ENCODE data around the gene ZNF823.
"Not testable (repeated sequence)": the region's sequence is repeated elsewhere in the genome, so short reads cannot be mapped to it uniquely, and the experiment has no call there.

Gene ZNF823

GRCh38 chr19:11680689-11681302 is 58.0 kb downstream of the ZNF823 start:
- DNase-seq (ENCODE audit: low spot score), result no peak

DNA sequence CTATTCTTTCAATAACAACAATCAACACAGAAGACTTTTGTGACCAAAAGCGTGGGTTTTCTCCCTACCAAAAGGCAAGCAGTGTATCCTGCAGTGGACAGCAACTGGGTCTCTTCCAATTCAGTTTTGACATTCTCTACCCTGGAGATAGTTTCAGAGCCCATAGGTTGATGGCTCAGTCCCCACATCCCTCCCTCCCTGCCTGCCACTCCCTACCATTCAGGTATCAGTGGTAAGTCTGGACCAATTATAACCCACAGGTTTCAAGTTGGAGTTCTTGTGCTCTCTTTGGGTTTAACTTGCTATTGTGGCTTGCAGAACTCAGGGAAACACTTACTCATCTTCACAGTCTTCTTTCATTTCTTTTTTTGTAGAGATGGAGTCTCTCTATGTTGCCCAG is 60.2 kb downstream of the ZNF823 start:
- DNase-seq (ENCODE audit: low spot score), result no peak

- DNase-seq (ENCODE audit: low spot score), result not testable (repeated sequence)
These were observed 61.8 kb downstream of the ZNF823 start for GRCh38 chr19:11676661-11677600.

- DNase-seq (ENCODE audit: low spot score), result no peak
These were observed 63.2 kb downstream of the ZNF823 start for GRCh38 chr19:11675569-11675968.

- DNase-seq (ENCODE audit: low spot score), result no peak
These were observed 64.7 kb downstream of the ZNF823 start for GRCh38 chr19:11674067-11674492.

GRCh38 chr19:11673608-11674041 is 65.1 kb downstream of the ZNF823 start:
- DNase-seq (ENCODE audit: low spot score), result peak; percentile 62

Measured in putamen (tissue), 1 donor.